HG03460 (cell line): ENCODE data around the gene MAP3K5.

Experiments used
- ATAC-seq: cut with Tn5 transposase; IDR thresholded peaks from one replicate; pipeline ENCODE4 v1.9.1; 2021; ENCODE audit not compliant: unreplicated experiment

MAP3K5 gene

DNA sequence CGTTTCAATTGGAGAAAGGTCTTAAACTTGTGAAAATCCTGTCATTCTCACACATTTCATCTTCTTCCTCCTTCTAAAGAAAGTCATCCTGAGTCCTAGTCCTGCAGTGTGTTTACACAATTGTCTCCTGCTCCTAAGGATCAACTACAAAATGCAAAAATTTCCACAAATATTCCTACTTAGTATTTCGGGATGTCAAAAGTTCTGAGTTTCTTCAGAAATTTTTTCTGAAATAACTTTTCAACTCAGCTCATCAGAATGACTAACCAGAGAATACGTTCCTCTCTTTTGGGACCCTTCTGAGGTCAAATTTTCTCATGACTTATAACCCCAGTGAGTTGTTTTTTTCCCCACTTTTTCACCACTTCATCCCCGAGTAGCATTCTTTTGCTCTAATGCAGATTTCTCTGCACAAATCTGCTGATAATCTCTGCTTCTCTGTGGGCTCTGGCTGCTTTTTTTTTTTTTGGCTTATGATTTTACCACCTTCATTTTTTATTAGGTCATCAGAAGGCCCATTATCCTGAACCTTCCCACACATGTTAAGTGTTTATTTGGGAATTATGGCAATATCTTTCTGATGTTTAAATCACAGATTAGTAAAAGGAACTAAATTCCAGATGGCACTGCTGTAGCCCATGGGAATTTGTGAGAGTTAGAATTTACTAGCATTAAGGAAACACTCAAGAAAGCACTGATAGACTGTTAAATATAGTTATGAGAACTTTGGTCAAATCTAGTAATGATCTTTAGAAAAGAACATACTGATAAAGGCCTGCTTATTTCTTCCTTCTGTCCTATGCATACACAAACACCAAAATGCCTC, 41.4 kb downstream of the MAP3K5 start:
- ATAC-seq, result peak; percentile 18

DNA sequence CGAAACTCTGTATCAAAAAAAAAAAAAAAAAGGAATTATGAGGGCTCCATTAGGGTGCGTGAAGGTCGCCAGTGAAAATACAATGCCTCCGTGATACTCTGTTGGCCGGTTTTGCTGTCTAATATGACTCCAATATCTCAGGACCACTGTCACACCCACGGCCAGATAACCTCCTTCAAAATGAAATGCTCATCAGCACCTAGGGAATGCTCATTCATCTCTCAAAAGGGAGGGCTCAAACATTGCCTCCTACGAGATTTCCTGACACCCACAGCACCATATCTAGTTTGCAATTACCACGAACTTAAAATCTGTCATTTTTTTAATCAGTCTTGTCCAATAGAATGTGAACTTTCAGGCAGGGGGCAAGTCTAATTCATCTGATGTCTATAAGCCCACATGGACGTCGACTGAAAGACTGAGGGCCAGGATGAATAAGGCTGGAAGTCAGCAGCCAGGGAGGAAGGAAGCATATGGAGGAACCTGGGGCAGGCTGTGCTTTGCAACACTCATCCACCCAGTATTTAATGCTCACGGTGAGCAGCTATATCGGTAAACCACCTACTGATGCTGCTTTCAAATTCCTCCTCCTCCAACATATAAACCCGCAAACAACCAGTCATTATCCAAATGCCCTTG, 42.8 kb downstream of the MAP3K5 start:
- no peak for ATAC-seq

DNA sequence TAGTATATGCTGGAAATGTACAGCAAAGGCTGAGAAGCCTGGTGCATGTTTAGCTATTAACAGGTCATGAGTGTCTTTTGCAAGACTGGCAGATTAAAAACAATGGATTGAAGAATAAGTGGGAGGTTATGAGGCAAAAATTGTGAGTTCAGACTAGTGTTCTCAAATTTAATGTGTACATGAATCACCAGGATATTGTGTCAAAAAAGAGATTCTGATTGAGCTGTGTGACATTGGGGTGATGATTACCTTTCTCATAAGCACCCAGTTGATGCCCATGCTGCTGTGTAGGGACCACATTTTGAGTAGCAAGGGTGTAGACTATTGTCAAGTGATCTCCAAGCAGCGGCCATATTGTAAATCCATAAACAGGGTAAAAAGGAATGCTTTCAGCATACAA, 44.8 kb downstream of the MAP3K5 start:
- ATAC-seq, result no peak

DNA sequence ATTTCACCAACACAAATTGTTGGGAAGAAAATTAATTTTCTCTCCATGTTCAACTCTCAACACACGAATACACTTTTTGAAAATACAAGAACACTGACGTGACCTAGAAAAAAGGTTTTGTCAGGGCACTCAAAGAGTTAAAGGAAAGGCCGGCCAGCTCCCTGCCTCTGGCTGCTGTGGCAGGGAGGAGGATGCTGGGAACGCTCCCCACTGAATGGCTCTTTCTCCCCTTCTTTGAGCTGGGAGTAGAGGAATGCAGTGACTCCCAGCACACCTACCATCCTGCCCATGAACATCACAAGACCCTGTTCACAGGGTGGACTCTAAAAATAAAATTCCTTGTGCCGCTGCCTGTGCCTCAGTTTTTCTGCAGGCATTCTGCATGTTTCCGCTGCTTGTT, 47.0 kb downstream of the MAP3K5 start:
- ATAC-seq, result no peak

DNA sequence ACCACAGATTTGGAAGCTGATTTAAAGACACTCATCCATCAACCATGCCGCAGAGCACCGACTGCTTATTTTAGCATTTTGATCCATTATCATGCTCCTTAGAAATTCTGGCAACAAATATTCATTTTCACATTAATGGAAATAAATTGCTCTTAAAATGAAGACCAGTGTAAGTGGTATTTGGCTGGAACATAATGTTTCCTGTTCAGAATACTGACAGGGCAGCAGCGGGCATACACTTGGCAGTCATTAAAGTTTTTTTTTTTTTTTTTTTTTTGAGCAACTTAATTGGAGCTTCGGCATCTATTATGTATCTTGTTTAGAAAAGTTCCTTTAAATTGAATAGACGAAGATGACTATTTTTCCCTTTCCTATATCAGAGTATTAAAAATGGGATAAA, 47.4 kb downstream of the MAP3K5 start:
- no peak for ATAC-seq

DNA sequence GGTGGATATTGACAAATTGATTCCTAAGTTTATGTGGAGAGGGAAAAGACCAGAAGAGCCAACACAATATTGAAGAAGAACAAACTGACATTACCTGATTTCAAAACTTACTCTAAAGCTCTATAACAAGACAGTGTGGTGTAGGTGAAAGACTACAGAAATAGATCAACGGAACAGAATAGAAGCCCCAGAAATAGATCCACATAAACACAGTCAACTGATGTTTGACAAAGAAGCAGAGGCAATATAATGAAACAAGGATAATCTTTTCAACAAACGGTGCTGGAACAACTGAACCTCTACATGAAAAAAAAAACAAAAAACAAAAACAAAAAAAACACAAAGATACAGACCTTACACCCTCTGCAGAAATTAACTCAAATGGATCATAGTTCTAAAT, 50.2 kb downstream of the MAP3K5 start:
- ATAC-seq, result no peak

DNA sequence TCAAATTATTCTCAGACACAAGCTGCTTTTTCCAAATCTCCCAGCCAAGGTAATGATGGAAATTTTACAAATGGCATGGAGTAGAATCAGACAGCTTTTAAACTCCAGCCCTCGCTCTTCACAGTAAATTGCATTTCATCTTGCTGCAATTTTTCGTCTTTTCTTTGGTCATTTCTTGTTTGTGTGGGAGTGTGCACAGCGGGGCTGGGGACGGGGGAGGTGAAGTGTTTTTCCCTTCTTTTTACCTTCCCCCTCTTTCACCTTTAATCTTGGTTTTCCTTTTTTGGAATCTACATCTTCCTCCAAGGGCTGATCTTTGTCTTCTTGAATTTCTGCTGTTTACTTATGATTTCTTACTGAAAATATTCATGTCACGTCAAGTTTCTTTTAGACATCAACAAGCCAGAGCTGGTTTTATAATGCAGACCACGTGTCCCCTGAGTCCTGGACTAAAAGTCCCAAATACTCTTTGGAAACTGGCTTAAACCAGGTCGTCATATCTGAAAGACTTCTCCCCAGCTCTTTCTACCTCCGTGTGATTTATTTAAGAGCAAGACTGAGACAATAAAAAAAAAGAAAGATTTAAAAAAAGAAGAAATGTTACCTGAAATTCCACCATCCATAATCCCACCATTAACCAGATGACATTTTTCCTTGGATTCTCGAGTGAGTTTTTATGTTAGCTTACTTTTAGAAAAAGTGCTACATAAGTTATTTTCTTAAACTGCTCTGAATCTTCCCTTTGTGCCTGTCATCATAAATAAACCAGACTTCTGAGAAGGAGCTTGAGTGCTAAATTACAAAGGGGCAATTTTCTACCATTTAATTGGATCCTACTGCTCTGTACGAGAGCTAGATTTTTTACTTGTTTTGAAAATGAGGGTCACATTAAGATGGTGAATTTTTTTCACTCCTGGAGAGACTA, 52.0 kb downstream of the MAP3K5 start:
- ATAC-seq, result no peak

DNA sequence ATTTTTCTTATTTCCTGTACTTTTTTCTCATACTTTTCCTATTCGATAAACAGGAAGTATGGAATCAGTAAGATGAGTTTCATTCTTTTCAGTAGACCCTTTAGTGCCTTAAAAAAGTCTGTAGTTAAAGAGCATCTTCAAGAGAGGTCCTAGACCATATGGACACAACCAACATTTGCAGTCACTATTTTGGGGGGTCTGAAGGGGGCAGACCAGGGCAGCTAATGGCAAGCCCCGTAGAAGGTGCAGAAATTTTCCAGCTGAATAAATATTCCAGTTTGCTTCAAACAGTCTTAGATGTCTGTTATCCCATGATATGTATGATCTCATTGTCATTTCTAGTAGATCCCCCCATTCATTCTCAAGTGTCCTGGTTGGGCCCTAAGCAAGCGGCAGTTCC, 52.8 kb downstream of the MAP3K5 start:
- no peak for ATAC-seq

DNA sequence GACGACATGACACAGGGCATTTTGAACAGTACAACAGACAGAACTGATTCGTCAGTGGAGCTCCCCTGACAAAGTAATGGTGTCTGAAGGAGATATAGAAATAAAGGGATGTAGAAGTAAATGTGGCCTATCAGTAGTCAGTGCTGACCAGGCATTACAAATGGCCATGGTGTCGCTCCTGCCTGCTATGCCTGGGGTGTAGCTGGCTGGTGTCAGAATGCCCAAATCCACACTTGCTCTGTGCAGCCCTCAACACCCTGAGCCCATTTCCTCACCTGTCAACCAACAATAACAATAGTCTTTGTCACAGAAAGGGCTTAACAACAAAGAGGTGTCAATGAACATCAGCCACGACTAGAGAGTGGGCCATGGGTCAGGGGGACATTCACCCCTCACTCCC, 53.2 kb downstream of the MAP3K5 start:
- ATAC-seq, result no peak

DNA sequence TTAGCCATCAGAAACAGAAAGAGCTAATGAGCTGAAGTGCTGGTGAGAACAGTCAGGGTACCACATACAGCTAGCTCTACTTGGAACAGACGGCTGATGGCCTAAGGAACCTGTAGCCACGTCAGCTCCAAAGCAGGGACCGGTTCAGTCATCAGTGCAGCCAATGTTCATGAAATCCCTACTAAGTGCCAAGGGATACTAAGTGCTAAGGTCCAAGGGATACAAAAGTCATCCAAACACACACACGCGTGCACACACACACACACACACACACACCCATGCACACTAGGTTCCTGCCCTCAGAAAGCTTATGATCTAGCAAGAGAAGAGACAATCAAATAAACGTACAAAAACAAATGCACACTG, 53.6 kb downstream of the MAP3K5 start:
- no peak for ATAC-seq

DNA sequence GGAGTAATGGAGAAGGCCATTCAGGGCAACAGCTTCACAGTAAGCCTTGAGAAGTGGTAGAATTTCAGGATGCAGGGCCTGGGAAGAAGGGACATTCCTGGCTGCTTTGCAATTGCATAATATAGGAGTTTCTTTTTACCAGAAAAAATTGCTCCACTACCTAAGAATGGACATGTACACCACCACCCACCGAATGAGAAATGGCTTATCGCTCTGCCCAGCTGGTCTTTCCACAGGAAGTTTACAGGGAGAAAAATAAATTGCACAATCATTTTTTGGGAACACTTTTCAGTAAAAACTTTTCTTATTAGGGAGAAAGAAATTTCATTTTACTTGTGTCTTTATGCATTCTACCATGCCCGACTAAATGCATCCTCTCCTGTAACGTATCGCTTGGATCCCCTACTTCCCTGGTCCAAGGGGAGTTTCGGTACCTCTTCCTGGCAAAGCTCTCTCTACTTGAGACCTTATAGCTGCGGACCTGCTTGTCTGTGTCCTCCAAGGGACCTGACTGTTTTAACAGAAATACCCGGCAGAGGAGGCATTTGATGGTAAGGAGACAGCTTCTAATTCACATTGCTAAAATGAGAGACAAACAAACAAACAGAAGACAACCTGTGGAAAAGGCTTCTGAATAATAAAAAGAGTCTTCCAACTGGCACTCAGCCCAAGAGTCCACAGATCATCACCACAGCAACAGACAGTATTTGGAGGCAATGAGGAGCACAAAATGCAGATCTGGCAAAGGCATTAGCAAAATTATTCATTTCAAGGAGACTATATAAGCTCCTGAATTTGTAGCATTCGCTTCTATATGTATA, 54.2 kb downstream of the MAP3K5 start:
- no peak for ATAC-seq

DNA sequence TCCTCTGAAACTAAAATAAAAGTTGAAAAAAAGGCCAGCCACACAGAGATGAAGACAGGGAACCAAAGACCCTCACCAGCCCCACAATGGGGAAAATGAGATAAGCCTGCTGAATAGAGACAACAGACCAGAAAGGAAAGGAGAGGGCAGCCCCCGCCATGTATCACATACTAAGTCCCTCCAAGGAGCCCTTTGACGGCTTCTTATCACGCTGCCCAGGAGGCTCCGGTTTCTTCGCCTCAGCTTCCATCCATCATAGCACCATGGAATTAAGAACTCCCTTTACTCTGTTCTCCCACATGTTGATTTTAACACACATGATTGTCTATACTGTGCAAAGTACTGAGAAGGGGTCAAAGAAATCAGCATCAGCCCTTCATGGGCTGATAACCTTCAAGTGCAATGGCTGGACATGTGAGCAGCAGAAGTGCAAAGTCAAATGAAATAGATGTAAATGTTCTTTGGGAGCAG, 54.9 kb downstream of the MAP3K5 start:
- no peak for ATAC-seq

DNA sequence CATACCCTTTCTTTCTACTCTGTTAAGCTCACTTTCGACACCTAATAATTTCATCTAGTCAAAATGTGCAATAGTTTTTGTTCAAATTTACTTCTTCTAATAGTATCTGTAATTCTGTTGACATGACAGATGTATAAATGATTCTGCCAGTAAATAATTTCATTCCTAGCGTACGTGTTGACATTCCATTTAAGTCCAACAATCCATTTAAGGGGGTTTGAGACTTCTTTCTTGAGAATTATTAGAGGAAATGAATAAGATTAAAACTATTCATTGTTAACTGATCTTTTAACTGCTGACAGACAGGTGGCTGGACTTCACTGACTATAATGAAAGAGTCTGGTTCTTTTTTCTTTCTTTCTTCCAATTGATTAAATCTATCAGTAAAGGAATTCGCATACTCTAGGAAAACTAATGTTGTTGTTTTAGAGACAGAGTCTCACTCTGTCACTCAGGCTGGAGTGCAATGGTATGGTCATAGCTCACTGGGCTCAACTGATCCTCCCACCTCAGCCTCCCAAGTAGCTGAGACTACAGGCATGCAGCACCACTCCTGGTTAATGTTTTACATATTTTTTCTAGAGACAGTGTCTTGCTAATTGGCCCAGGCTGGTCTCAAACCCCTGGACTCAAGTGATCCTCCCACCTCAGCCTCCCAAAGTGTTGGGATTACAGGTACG, 55.9 kb downstream of the MAP3K5 start:
- peak; percentile 54 for ATAC-seq

DNA sequence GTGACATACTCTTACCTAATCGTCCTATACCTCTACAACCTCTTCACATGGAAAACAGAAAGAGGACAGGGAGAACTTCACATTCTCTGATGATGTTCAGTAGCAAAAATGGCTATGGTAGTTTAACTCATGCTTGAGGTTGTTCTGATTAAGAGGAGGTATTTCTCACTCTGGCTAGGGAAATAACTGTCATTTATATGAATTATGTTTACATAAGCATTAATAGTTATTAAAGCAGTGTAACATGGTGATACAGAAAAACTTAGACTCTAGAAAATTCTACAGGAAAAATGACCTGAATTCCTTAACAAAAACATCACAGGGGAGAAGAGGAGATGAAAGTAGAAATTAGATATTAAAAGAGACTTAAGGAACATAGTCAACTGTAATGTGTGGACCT, 57.3 kb downstream of the MAP3K5 start:
- ATAC-seq, result no peak

DNA sequence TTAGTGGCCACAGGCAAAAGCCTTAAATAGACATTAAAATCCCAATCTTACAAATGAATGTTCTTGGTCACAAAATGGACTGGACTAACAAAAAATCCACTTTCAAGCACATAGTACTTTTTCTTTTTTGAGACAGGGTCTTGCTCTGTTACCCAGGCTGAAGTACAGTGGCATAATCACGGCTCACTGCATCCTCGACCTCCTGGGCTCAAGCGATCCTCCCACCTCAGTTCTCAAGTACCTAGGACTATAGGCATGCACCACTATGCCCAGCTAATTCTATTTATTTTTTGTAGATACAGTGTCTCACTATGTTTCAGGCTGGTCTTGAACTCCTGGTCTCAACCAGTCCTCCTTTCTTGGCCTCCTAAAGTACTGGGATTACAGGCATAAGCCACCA, 59.4 kb downstream of the MAP3K5 start:
- ATAC-seq, result no peak

DNA sequence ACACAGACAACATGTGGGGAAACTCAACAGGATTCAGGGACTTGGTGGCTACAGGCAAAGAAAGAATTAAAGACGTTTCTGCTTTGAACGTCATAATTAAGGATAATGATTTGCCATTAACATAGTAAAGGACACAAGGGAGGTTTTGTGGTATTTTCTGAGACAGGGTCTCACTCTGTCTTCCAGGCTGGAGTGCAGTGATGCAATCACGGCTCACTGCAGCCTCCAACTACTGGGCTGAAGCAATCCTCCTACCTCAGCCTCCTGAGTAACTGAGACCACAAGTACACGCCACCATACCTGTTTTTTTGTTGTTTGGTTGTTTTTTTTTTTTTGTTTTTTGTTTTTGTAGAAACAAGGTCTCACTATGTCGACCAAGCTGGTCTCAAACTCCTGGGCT, 62.4 kb downstream of the MAP3K5 start:
- ATAC-seq, result no peak

DNA sequence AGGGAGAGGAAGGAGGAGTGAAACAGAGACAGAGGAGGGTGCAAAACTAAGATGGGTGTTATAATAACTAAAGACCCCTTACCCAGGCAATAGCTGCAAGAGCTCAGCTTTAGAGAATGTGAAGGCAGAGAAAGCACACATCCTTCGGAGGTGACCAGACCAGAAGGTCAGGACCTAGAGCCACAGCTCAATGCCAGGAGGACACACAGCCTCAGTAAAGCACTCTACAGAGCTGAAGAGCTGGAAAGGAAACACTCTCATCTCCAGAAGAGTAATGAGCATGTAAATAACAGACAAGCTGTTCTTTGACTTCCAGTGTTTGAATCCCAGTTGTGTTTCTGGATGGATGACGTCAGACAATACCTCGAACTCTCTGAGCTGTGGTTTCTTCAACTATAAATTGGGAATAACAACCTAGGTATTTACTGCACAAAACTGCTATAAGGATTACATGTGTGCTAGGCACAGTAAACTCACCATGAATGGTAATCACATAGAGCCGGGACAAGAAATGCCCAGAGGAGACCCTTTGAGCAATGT, 63.2 kb downstream of the MAP3K5 start:
- no peak for ATAC-seq

DNA sequence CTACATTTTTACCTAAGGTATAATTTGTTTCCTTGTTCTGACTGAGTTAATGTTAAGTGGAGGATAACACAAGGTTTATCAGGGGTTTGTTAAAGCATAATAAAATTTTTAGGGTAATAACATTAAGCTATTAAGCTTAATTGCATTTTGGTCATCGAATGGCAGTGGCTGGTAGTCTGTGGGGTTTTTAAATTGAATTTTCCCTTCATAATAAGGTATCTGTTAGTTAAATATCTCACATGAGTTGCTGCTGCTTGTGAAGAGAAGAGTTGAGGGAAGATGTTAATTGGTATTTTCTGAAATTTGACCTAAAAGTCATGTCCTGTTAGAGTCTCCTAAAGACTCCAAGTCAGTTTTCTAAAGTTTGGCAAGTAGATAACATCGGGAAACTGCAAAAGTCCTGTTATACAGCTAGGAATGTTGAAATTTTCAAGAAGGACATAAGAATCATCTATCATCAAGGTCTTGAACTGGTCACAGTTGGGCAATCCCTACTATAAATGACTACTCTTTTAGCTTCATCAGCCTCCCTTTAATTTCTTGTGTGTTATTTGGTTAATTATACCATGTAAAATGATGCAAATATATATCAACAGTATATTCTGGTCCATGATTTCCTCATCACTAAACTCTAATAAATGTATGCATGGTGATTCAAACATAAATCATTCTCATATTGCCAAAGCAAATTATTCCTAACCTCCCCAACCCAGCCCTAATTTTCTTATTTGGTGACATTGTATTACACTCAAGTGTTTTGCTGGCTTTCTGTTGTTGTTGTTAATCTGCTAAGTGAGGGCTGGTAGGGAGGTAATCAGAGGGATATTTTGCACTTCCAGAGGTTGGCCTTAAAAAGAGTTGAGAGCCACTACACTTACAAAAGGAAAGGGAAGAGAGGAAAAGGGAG, 64.0 kb downstream of the MAP3K5 start:
- ATAC-seq, result no peak
